NK-92 (cell line): Measurements from ENCODE around the gene MYO6.
"Not testable (repeated sequence)": the region's sequence is repeated elsewhere in the genome, so short reads cannot be mapped to it uniquely, and the experiment has no call there.

ENCODE experiments used
- DNase-seq: peaks from one replicate; lab custom pipeline; 2025; ENCODE audit not compliant: unreplicated experiment; lab: John Stamatoyannopoulos, UW

The MYO6 gene

DNA sequence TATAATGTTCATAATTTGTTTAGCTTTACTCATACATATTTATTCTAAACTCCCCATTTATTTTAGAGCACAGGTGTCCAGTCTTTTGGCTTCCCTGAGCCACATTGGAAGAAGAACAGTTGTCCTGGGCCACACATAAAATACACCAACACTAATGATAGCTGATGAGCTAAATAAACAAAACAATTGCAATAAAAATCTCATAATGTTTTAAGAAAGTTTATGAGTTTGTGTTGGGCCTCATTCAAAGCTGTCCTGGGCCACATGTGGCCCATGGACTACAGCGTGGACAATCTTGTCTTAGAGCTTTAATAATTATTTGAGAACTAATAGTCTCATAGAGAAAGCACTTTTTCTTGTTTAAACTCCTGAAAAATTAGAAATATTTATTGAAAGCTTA, 131.3 kb downstream of the MYO6 start:
- no peak for DNase-seq

DNA sequence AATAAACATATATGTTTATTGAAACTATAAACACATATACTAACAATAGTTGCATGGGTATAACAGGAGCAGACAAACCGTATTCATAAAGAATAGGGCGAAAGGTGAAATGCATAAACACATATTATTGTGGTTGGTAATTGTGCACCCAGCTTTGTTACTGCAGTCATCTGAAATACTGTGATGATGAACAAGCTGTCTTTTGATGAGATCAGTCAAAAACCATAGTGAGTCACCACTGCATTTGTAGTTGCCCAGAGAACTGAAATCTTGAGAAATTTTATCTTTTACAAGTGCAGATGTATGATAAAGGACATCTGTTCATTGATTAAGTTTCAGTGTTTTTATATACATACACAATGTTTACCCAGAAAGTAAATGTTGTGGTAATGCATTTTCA, 133.7 kb downstream of the MYO6 start:
- no peak for DNase-seq

DNA sequence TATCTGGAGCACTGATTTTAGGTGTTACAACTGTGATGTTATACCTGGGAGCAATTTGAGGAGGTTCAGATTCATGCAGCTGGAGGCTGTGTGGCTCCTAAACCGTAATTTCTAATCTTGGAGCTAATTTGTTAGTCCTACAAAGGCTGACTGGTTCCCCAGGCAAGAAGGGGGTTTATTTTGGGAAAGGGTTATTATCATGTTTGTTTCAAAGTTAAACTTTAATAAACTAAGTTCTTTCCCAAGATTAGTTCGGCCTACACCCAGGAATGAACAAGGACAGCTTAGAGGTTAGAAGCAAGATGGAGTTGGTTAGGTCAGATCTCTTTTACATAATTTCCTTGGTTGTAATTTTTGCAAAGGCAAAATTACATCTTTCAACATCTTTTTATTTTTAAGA, 135.8 kb downstream of the MYO6 start:
- DNase-seq: no peak

DNA sequence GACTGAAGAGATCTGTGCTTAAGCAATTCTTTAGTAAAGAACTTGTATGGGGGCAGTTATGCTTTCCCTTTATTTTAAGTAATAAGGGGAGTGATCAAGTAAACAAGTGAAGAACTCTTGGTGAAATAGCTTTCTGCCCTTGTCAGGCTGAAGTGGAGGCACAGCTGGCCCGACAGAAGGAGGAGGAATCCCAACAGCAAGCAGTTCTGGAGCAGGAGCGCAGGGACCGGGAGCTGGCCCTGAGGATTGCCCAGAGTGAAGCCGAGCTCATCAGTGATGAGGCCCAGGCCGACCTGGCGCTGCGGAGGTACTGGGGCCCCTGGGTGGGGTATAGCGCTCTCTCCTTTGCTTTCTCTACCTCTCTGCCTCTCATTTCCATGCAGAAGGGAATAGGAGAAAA, 143.3 kb downstream of the MYO6 start:
- DNase-seq: no peak

DNA sequence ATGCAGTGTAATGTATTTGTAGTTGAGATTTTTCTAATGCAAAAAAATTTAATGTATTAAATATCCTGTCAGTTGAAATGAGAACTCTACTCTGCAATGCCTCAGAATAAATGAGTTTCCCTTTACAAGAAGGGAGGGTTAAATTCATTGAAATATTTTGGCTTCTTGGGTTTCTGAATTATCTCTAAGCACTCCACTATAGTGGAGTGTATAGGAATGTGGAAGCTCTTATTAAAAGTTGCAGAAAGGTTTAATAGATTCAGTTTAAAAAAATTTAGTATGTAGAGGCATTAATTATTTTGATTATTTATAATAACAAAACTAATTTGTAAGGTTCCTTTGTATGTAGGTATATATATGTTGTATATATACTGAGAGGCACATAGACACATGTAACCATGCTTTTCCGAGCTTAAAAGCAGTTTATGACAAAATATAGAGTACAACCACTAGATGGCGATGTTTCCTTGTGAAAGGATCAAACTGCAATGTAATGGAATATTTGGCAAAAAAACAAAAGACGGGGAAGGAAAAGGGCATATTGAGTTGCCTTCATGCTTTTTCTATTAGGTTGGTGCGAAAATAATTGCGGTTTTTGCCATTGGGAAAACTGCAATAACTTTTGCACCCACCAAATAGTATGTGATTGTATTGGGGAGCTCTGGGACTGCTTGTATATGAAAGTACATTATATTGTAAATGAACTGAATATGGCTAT, 144.2 kb downstream of the MYO6 start:
- no peak for DNase-seq

DNA sequence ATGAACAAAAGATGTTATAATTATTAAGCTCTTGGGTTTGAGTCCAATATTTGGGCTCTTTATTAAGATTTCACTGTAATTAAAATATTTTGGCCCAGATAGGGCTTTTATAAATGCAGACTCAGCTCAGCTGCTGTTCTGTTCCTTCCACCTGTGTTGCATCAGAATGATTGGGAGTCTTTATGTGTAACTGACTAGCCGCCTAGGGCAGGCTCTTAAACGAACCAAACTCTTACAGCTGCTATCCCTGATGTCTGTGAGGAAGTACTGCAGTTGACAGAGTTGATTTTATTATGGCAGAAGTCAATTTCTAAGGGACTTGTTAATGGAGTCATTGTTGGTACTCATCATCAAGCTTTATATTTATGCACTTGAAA, 144.7 kb downstream of the MYO6 start:
- no peak for DNase-seq

DNA sequence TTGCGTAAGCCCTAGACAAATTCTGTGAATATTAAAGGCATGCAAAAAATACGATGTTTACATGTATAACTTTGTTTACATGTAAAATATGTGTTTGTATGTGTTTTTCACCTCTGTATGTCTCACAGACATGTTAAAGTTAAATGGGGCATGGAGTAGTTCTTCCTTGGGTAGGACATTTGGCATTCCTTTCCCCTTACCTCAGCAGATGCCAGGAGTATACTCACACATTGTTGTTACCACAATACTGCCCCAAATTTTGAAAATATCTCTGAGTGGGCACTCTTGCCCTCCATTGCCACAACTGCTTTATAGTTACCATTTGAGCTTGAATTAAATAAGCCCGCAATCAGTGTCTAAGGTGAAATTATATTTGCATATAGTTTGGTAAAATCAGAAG, 147.5 kb downstream of the MYO6 start:
- no peak for DNase-seq

DNA sequence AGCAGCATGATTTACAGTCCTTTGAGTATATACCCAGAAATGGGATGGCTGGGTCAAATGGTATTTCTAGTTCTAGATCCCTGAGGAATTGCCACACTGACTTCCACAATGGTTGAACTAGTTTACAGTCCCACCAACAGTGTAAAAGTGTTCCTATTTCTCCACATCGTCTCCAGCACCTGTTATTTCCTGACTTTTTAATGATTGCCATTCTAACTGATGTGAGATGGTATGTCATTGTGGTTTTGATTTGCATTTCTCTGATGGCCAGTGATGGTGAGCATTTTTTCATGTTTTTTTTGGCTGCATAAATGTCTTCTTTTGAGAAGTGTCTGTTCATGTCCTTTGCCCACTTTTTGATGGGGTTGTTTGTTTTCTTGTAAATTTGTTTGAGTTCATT, 151.2 kb downstream of the MYO6 start:
- DNase-seq: not testable (repeated sequence)

DNA sequence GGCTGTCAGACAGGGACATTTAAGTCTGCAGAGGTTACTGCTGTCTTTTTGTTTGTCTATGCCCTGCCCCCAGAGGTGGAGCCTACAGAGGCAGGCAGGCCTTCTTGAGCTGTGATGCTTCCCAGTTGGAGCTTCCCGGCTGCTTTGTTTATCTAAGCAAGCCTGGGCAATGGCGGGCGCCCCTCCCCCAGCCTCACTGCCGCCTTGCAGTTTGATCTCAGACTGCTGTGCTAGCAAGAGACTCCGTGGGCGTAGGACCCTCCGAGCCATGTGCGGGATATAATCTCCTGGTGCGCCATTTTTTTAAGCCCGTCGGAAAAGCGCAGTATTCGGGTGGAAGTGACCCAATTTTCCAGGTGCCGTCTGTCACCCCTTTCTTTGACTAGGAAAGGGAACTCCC, 156.1 kb downstream of the MYO6 start:
- DNase-seq: not testable (repeated sequence)

DNA sequence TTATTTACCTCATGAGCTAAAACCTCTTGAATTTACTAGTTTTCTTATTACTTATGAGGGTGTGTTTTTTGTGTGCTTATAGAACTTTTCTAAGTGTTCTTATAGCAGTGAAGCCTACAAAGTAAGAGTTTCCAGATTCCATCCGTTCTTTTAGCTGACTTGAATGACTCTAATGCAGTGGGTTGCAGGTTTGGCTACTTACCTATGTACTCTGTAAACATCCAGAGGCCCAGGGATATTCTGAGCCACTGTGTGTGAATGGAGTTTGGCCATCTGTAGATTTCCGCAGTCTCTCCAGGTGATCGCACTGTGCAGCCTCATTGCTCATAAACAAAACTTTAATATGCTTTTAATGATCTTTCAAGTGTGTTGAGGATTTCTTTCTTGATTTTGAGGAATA, 157.8 kb downstream of the MYO6 start:
- DNase-seq: no peak

DNA sequence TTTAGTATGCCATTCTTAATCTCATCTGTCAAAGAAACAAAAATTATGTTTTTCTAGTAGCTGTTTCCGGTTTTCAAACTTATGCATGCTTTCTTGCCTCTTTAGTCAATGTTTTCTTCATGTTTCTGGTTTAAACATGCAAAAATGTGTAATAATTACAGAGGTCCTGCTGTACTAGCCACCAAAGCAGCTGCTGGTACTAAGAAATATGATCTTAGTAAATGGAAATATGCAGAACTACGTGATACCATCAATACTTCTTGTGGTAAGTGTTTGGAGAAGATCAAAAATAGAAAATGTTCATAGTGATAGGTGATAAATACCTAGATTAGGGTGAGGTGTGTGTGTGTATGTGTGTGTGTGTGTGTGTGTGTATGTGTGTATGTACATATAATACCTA, 158.4 kb downstream of the MYO6 start:
- DNase-seq: no peak

DNA sequence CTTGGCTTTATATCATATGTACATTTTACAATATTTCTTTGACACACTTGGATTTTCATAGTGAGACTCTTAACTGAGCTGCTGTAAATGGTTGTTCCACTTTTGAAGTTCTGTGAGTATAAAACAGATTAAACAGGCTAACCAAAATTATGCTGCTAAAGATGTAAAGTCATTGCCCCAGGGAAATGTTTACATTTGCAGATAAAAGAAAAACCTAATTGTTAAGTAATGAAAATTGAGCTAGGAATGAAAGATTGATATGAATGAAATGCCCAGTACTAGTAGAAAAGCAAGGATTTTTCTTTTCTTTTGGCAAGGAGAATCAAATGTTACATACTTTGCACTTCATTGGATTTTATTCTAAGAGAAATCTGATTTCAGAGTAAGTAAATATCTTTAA, 164.0 kb downstream of the MYO6 start:
- no peak for DNase-seq

DNA sequence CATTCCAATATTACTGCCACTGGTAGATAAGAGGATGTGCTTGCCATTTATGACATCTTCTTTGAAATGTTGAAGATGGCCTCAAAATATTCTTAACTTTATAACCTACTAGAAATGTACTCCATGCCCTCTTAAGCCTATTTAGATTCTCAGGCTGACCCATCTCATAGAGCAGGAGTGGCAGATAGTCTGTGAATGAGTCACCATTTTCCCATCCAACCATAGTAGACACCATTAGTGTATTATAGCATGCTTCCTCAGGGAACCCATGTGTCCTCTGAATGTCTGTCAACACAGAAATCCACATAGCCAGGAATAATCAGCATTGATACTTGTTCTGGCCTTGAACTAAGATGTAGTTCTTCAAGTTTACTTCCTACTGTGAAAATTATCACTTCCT, 173.2 kb downstream of the MYO6 start:
- DNase-seq: no peak

DNA sequence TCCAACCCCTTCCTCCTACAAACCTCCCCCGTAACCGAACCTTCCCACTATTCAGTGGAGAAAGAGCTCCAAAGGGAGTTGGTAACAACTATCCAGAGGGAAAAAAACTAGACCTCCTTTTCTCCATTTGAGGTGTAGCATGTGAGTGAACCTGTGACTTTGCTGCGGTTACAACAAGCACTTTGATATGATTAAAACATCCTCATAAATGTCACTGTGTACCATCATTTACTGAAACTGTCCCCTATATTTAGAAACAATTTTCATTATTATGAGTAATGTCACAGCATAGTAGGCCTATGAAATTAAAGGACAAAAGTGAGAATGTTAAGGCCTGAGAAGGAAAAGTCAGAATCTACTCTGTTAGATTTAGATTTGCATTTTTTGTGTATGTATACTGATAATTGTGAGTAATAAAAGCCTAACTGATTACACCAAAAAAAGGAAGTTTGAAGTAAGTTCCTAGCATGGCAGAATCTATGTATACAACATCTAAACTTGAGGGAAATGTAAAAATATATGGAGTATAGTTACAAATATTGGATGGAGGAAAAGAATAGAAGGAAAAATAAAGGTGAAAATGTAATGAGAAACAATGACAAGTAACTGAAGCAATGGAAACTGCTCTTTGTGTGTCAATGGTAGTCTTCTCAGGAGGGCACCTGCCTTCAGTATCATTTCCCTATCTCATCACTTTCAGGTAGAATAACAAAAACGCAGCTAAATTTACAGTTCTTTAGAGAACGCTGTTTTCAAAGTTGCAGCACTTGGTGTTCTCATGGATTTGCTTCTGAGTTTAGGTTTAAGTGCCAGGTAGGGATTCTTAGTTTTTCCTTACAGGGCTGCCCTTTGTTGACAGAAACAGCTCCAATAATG, 177.5 kb downstream of the MYO6 start:
- no peak for DNase-seq

DNA sequence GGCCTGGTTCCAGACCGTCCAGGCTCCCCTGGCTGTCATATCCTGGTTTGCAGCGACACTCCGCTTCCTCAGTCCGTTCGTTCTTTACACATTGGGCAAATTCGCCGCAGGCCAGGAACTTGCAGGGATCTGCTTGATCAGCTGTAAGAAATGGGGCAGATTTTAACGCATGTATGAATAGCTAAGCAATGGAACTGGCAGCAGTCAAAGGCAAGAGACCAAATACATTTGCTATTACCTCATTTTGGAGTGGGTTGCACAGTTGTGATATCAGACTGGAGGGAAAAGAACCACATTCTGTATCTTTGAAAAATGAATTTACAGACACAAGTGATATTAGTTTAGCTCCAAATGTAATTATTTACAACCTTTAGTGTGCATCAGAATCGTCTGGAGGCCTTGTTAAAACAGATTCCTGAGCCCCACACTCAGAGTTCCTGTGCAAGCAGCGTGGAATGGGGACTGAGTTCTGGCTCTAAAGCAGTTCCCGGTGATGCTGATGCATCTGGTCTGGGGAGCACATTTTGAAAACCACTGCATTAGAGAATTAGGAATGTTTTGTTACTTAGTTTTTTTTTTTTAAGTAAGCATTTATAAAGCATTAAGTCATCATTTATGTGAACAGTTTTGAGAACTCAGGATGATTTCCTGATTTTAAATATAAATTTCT, 182.1 kb downstream of the MYO6 start:
- no peak for DNase-seq

DNA sequence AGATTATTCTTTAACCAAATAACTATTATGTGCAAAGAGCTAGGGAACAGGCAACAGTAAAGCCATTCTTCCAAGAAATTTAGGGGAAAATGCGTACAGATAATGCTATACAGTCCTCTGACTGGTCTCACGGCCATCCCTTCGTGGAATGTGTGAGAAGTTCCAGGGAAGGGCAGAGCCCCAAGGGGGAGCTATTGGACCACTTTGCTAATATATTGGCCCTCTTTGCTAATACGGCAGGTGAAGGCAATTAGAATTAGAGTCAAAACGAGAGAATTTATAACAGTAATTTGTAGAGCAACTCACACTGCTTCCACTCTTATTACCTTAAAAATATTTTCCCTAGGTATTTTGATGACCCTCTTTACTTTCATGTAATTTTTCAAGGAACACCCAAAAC, 183.0 kb downstream of the MYO6 start:
- no peak for DNase-seq

DNA sequence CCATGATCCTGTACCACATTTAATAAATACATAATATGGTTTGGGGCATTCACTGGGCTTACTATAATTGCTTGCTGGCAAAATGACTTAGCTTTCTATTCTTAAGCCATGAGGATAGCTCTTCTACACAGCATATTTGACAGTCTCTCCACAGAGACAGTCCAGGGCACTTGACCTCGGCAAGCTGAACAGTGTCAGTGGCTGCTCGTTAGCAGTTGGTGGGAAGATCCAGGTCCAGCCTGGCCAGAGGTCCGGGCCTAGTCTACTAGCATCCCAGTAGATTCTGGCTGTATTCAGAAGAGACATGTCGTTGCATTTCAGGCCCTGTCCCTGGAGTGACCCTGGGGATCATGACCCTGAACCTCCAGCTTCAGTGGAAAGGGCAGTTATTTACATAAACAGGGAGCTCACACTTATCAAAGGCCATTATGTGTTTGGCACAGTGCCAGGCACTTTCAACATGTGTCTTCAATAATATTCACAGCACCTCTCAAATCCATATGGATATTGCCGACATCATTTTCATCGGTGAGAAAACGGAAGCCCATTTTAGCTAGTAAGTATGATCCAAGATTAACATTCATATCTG, 184.4 kb downstream of the MYO6 start:
- no peak for DNase-seq

DNA sequence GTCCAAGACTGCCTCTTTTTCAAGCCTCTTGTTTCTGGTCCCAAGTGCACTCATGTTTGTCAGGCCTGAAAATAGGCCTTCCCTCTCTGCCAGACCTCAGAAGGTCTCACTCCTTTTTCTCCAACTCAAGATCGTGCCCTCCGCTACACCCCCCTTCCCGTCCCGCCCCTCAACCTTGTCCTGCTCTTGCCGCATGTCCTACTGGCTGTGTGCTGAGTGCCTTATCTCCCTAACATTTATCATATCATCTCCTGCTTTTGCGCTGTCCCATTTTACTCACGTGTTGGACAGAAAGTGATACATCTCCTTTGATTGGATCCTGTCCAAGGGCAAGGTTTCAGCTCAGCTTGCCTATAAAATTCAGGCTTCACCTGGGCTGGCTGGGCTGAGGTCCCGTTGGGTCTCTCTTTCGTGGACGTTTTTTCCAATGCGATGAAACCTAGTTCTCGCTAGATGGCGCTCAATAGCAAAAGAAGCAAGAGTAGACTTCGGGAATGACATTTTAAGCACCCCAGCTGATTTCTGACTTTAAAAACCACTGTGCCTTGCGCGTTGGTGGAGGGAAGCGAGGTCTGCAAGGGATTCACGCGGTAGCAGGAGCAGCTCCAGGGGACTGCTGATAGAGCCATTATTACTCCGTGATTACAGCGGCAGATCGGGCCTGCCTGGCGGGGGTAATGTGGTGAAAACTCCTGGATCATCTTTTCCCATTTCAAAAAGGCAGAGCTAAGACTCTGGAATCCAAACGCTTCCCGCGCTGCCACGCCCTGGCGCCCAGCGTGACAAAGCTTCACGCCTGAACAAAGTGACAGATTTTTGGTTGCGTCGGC, 185.8 kb downstream of the MYO6 start:
- no peak for DNase-seq

DNA sequence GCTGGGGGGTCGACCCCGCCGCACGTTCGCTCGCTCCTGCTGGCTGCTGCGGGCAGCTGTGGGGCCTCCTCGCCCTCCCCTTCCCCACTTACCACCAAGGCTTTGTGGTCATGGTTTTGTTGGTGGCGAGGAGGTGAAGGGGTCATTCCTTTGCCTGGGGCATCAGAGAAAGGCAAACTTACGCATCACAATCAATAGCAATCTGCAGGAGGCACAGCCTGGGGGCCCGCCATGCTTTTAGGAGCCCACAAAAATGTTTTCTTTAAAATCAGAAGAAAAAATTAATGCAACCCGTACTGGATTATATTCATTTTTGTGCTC, 186.4 kb downstream of the MYO6 start:
- DNase-seq: no peak

DNA sequence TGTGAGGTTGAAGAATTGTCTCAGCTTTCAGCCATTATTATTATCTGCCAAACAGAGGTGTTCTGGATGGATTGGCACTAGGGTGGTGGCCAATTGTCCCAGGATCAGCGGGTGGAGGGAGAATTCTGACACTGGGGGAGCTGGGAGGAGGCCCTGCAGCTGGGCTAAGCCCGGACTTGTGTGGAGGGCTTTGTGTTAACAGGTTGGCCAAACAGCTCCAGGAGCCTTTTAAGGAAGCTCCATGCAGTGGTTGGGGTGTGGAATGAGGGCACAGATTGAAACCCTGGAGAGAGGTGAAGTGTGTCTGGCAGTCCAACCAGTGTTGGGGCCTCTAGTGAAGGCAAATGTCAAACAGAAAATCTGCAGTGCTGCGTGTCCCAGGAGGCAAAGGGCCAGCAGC, 187.6 kb downstream of the MYO6 start:
- no peak for DNase-seq

DNA sequence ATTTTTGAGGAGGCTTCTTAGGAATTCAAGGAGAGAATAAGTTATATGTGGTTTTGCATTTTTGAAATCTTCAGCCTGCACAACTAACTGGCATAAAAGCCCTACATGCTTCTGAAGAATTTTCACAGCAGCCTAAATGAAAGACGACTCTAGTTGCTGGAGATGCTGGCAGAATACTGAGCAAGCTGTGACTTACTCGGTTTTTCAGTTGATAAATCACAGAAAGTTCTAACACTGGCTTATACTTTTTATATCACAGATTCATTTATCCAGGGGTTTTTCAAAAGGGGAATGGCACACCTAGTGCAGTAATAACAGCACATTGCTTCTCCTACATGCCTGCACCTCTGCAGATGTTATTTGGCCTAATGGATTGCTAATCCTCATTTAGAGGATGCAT, 188.8 kb downstream of the MYO6 start:
- DNase-seq: no peak
